Spleen (tissue), 11 donors: ENCODE measurements around the gene FURIN. TPM values are rescaled to one million over a fixed set of nuclear protein-coding genes. Genes with fewer than 3 reads are reported as not detected.

Experiments
- DNase-seq: peaks from one replicate; pipeline ENCODE4 v3.0.0-alpha.2; 2020
- H3K27ac ChIP-seq, 8 donors: fragments of 200-600 bp; sonication (generic) in 7 of 8; 1 replicate in 4 of 8; 2 replicates in 4 of 8; pipeline versions ENCODE4 v1.5.0 to v1.8.0; 2016 to 2021; ENCODE audit warnings: inconsistent platforms in 4 of 8, mild to moderate bottlenecking in 4 of 8, moderate library complexity in 1 of 8
- H3K27me3 ChIP-seq, 7 donors: fragments of 200-600 bp; sonication (generic) in 6 of 7; replicated peaks in 1 of 7; 1 replicate in 4 of 7; 2 replicates in 3 of 7; pipeline versions ENCODE4 v1.5.0 to v1.8.0; 2016 to 2021; ENCODE audit warnings: inconsistent platforms in 3 of 7, mild to moderate bottlenecking in 1 of 7
- H3K36me3 ChIP-seq, 6 donors: fragments of 200-600 bp; sonication (generic) in 5 of 6; 1 replicate in 4 of 6; 2 replicates in 2 of 6; pipeline versions ENCODE4 v1.5.0 to v1.8.0; 2016 to 2021; ENCODE audit warnings: inconsistent platforms in 2 of 6
- H3K4me1 ChIP-seq, 6 donors: fragments of 200-600 bp; sonication (generic) in 5 of 6; 1 replicate in 3 of 6; 2 replicates in 3 of 6; pipeline versions ENCODE4 v1.5.0 to v1.8.0; 2016 to 2021; ENCODE audit warnings: inconsistent platforms in 3 of 6
- H3K4me3 ChIP-seq, 8 donors: fragments of 200-600 bp; sonication (generic) in 7 of 8; 1 replicate in 4 of 8; 2 replicates in 4 of 8; pipeline versions ENCODE4 v1.5.0 to v1.8.0; 2016 to 2021; ENCODE audit warnings: inconsistent platforms in 4 of 8, mild to moderate bottlenecking in 4 of 8, moderate library complexity in 2 of 8
- H3K9me3 ChIP-seq, 8 donors: fragments of 200-600 bp; sonication (generic) in 7 of 8; 1 replicate in 4 of 8; 2 replicates in 4 of 8; pipeline versions ENCODE4 v1.5.0 to v1.8.0; 2016 to 2021; ENCODE audit warnings: inconsistent platforms in 4 of 8
- CTCF ChIP-seq, 11 experiments: fragments of 200-600 bp in 7 of 11; fragments of 450-650 bp in 4 of 11; sonication (generic) in 4 of 11; IDR thresholded peaks in 8 of 11; conservative IDR thresholded peaks in 3 of 11; 1 replicate in 7 of 11; 2 replicates in 4 of 11; pipeline versions ENCODE4 v1.4.0 to v1.8.0; 2016 to 2021; ENCODE audit warnings: antibody characterized with exemption in 11 of 11, inconsistent platforms in 4 of 11, mild to moderate bottlenecking in 1 of 11
- POLR2A ChIP-seq, 3 donors: fragments of 450-650 bp; IDR thresholded peaks; one replicate each; pipeline ENCODE4 v1.5.1; 2017; ENCODE audit warnings: antibody characterized with exemption in 3 of 3, mild to moderate bottlenecking in 1 of 3
- POLR2AphosphoS5 ChIP-seq, 3 donors: sonication (generic); formaldehyde crosslinking; IDR thresholded peaks; one replicate each; pipeline ENCODE4 v1.5.1; 2017; ENCODE audit warnings: antibody characterized with exemption in 3 of 3
- WGBS, 5 donors: extraction: QIAGEN DNeasy Blood & Tissue Kit in 3 of 5; methylation state at CpG; one replicate each; pipeline versions ENCODE4 v1.1.5 to v1.1.7; 2013 to 2018; 5-methylcytosine and 5-hydroxymethylcytosine counted together
- intact Hi-C: fragments of 100-400 bp; cut with DNase I; formaldehyde crosslinking; loops from one replicate; pipeline ENCODE4 v1.15.0; 2023; ENCODE audit warnings: low total_unique reads
- polyA plus RNA-seq, 3 donors: library from polyadenylated mRNA; stranded (reverse); fragments of 200-250 nt; gene quantifications; one replicate each; pipeline ENCODE4 v1.2.1, GENCODE V29; 2013
- small RNA-seq, 4 donors: library from RNA; depleted of rRNA; stranded (forward); fragments of <200 nt; gene quantifications; one replicate each; pipeline ENCODE3, GENCODE V24; 2016
- total RNA-seq, 7 donors: library from RNA; depleted of rRNA in 3 of 7; stranded (reverse); fragments of >200 nt in 3 of 7; fragmentation: NEBNext Ultra II Directional in 4 of 7; extraction: Animal tissue kit (Norgen Biotek cat#: 25700) in 4 of 7; gene quantifications; one replicate each; pipeline versions ENCODE4 v1.1.0 to v1.2.1, GENCODE V29; 2016 to 2021
- donor health status: healthy with polysubstance abuse.
- donor health status: DM: no; HTN: no; CAD: no; lungs with moderate emphysema.
- donor health status: DM: no; HTN: no; CAD: no.
- donor health status: Bipolar disorder and iron deficiency.
- donor health status: healthy.
- donor health status: DM: no; HTN: no; CAD: no.
- donor health status: DM: yes; HTN: yes; CAD: no.

FURIN gene
- total and polyA plus RNA-seq, 10 donors, result 10.0 to 139 (median 79.0) TPM

GRCh38 chr15:90931828-90932659, 63.7 kb downstream of the FURIN start, which contains the start of gene HDDC3:
Gene HDDC3 (minus strand): TSS chr15:90932549. CDS start chr15:90932540, 9 bp downstream.
- peaks cover 43 to 91% (median 79%) of the 10 kb centered on the region in 6 donors for H3K4me1 ChIP-seq
- no peaks in the 10 kb centered on the region for H3K27me3 ChIP-seq
- intact Hi-C loops, result no loop called here
- WGBS, 5 donors, result 0 to 2% (median 1%) methylated on average over 35 to 52 of the region's 52 CpGs
- H3K36me3 ChIP-seq, result peaks cover 0 to 8% (median 0%) of the 10 kb centered on the region in 6 donors
- H3K9me3 ChIP-seq, result no peaks in the 10 kb centered on the region
- peak within 1 kb of the TSS; percentile 72 to 83 (median 76) for H3K4me3 ChIP-seq
- peak; percentile 98 for DNase-seq
- TF ChIP-seq POLR2A (IDR thresholded peaks at IDR 0.05), result peak; percentile 15 to 44 (median 22)
- peak; percentile 93 to 96 (median 94) for TF ChIP-seq POLR2AphosphoS5 (IDR thresholded peaks at IDR 0.05)
- peak; percentile 92 to 99 (median 98) for TF ChIP-seq CTCF (IDR thresholded peaks at IDR 0.05 in 8 of 11, conservative IDR thresholded peaks at IDR 0.05 in 3 of 11)
- H3K27ac ChIP-seq, result peak within 1 kb of the TSS; percentile 95 to 99 (median 98)

GRCh38 chr15:90932660-90932991, 64.2 kb downstream of the FURIN start:
- H3K27ac ChIP-seq, result peak overlapping the region; percentile 95 to 99 (median 98)
- peaks cover 43 to 96% (median 80%) of the 10 kb centered on the region in 6 donors for H3K4me1 ChIP-seq
- WGBS, 5 donors, result 18 to 23% (median 21%) methylated on average over 4 to 5 of the region's 5 CpGs
- H3K9me3 ChIP-seq, result no peaks in the 10 kb centered on the region
- no peak for DNase-seq
- H3K27me3 ChIP-seq, result no peaks in the 10 kb centered on the region
- H3K4me3 ChIP-seq, result peak overlapping the region in 7 of 8 donors; percentile 72 to 83 (median 74)
- TF ChIP-seq POLR2A (IDR thresholded peaks at IDR 0.05), result no peak
- TF ChIP-seq CTCF (IDR thresholded peaks at IDR 0.05 in 8 of 11, conservative IDR thresholded peaks at IDR 0.05 in 3 of 11), result peak in 4 of 11 experiments; percentile 4 to 56 (median 16)
- intact Hi-C loops, result no loop called here
- H3K36me3 ChIP-seq, result peaks cover 0 to 14% (median 2%) of the 10 kb centered on the region in 6 donors

Small RNA genes within 50 kb of the gene (small RNA-seq; reads per million reads assigned to genes)
- 0 reads per million in 4 donors for gene RN7SL363P

Other genes starting within 250 kb of the FURIN start
- gene BLM, start 151.2 kb upstream of the FURIN start, total RNA-seq, result 10 to 100 TPM in 1 of 7 donors, 1 to 10 TPM in 6; 6.2 to 12.0 (median 8.0) TPM
- 10 to 100 TPM in 1 of 3 donors, 1 to 10 TPM in 2; 5.8 to 10.5 (median 6.6) TPM for gene BLM, start 151.2 kb upstream of the FURIN start, polyA plus RNA-seq
- 100 to 1,000 TPM; 150 to 369 (median 272) TPM for gene FES, start 15.9 kb downstream of the FURIN start, total RNA-seq
- 100 to 1,000 TPM in 1 of 3 donors, 10 to 100 TPM in 2; 39.5 to 176 (median 89.2) TPM for gene FES, start 15.9 kb downstream of the FURIN start, polyA plus RNA-seq
- 100 to 1,000 TPM; 105 to 167 (median 120) TPM for gene MAN2A2, start 34.7 kb downstream of the FURIN start, total RNA-seq
- gene MAN2A2, start 34.7 kb downstream of the FURIN start, polyA plus RNA-seq, result 10 to 100 TPM; 13.7 to 46.1 (median 24.0) TPM
- 10 to 100 TPM; 12.8 to 25.9 (median 18.0) TPM for gene HDDC3, start 64.0 kb downstream of the FURIN start, total RNA-seq
- gene HDDC3, start 64.0 kb downstream of the FURIN start, polyA plus RNA-seq, result 10 to 100 TPM; 23.9 to 34.5 (median 31.0) TPM
- 10 to 100 TPM; 32.8 to 59.5 (median 42.6) TPM for gene UNC45A, start 66.7 kb downstream of the FURIN start, total RNA-seq
- 10 to 100 TPM; 32.2 to 43.6 (median 32.8) TPM for gene UNC45A, start 66.7 kb downstream of the FURIN start, polyA plus RNA-seq
- gene RCCD1, start 86.3 kb downstream of the FURIN start, total RNA-seq, result 10 to 100 TPM in 2 of 7 donors, 1 to 10 TPM in 5; 6.9 to 11.4 (median 8.7) TPM
- 1 to 10 TPM; 3.6 to 9.0 (median 6.3) TPM for gene RCCD1, start 86.3 kb downstream of the FURIN start, polyA plus RNA-seq
- 10 to 100 TPM in 4 of 7 donors, 1 to 10 TPM in 3; 6.0 to 40.0 (median 15.0) TPM for gene PRC1, start 125.9 kb downstream of the FURIN start, total RNA-seq
- 10 to 100 TPM in 1 of 3 donors, 1 to 10 TPM in 2; 7.4 to 13.9 (median 8.8) TPM for gene PRC1, start 125.9 kb downstream of the FURIN start, polyA plus RNA-seq
- 10 to 100 TPM; 13.2 to 25.0 (median 19.1) TPM for gene VPS33B, start 154.0 kb downstream of the FURIN start, total RNA-seq
- 10 to 100 TPM; 12.1 to 27.6 (median 15.6) TPM for gene VPS33B, start 154.0 kb downstream of the FURIN start, polyA plus RNA-seq
- gene SV2B, start 231.7 kb downstream of the FURIN start, total RNA-seq, result under 1 TPM; 0.07 to 0.97 (median 0.46) TPM
- gene SV2B, start 231.7 kb downstream of the FURIN start, polyA plus RNA-seq, result 1 to 10 TPM in 1 of 3 donors, under 1 TPM in 2; 0.26 to 1.2 (median 0.50) TPM